Activated CD8-positive, alpha-beta T cell treated with anti-CD3 and anti-CD28 coated beads for 36 hours (primary cell): Measurements from ENCODE around the gene LBX1. TPM values are rescaled to one million over a fixed set of nuclear protein-coding genes. Genes with fewer than 3 reads are reported as not detected.
A peak's percentile ranks its signal among the peaks of the same experiment; 100 is the strongest.

ENCODE experiments used
- ATAC-seq: fragments of 200-7000 bp; cut with Tn5 transposase; one replicate; pipeline ENCODE4 v1.10.0; 2021; ENCODE audit warnings: mild to moderate bottlenecking, moderate library complexity
- CTCF ChIA-PET: fragments of 350-600 bp; sonication (Branson Sonifier 250); formaldehyde crosslinking; loops from one replicate; lab custom pipeline; 2021; ENCODE audit warnings: antibody characterized with exemption; lab: Charles Lee
- POLR2A ChIA-PET: fragments of 350-600 bp; sonication (Branson Sonifier 250); formaldehyde crosslinking; loops from one replicate; lab custom pipeline; 2021; ENCODE audit warnings: antibody characterized with exemption; lab: Charles Lee
- DNase-seq: peaks from one replicate; pipeline ENCODE4 v3.0.0-alpha.2; 2020
- H3K27ac Mint-ChIP-seq: one replicate; pipeline ENCODE4 v1.8.0; 2021; ENCODE audit warnings: mild to moderate bottlenecking, mixed read lengths
- H3K27me3 Mint-ChIP-seq: one replicate; pipeline ENCODE4 v1.8.0; 2021; ENCODE audit warnings: mixed read lengths
- H3K36me3 Mint-ChIP-seq: one replicate; pipeline ENCODE4 v1.8.0; 2021; ENCODE audit warnings: low read depth, mixed read lengths
- H3K4me1 Mint-ChIP-seq: one replicate; pipeline ENCODE4 v1.8.0; 2021; ENCODE audit warnings: low read depth, mixed read lengths
- H3K4me3 Mint-ChIP-seq: one replicate; pipeline ENCODE4 v1.8.0; 2021; ENCODE audit warnings: mild to moderate bottlenecking, moderate library complexity, mixed read lengths
- H3K9me3 Mint-ChIP-seq: one replicate; pipeline ENCODE4 v1.8.0; 2021; ENCODE audit warnings: mixed read lengths
- CTCF ChIP-seq: fragments of 200-600 bp; IDR thresholded peaks from one replicate; pipeline ENCODE4 v1.8.0; 2022; ENCODE audit warnings: antibody characterized with exemption, mild to moderate bottlenecking
- intact Hi-C: fragments of 100-400 bp; cut with micrococcal nuclease; formaldehyde crosslinking; loops from one replicate; pipeline ENCODE4 v1.10.0; 2022
- total RNA-seq, 2 experiments: library from RNA; stranded (reverse); gene quantifications; one replicate each; pipeline ENCODE4 v1.2.3, GENCODE V29; 2021

LBX1 gene
- total RNA-seq, 2 experiments from 2014 or later = not detected

- intact Hi-C loops = loop anchor here (5.0 kb wide), 2 partner anchors 81 to 354 kb away; no protein-coding TSS in a partner anchor
- TF ChIP-seq CTCF = no peak
- CTCF ChIA-PET = interaction anchor here (0.8 to 5.0 kb wide), 7 partner anchors 9 to 248 kb away, joined by 3 to 27 read pairs (median 4); partner anchors contain the start of gene LBX1
- Mint-ChIP-seq H3K4me3 (no peak overlapping the region), H3K27ac (no peak overlapping the region), H3K27me3 (peaks cover 90% of the 10 kb centered on the region), H3K36me3 (no peaks in the 10 kb centered on the region), H3K9me3 (no peaks in the 10 kb centered on the region), H3K4me1 (peaks cover 36% of the 10 kb centered on the region)
- ATAC-seq (no peak), DNase-seq (no peak)
- POLR2A ChIA-PET = interaction anchor here (1.4 kb wide), 1 partner anchor 12 kb away, joined by 6 read pairs; no protein-coding TSS in a partner anchor
These were observed 10.7 kb downstream of the LBX1 start for GRCh38 chr10:101218351-101219138.

DNA sequence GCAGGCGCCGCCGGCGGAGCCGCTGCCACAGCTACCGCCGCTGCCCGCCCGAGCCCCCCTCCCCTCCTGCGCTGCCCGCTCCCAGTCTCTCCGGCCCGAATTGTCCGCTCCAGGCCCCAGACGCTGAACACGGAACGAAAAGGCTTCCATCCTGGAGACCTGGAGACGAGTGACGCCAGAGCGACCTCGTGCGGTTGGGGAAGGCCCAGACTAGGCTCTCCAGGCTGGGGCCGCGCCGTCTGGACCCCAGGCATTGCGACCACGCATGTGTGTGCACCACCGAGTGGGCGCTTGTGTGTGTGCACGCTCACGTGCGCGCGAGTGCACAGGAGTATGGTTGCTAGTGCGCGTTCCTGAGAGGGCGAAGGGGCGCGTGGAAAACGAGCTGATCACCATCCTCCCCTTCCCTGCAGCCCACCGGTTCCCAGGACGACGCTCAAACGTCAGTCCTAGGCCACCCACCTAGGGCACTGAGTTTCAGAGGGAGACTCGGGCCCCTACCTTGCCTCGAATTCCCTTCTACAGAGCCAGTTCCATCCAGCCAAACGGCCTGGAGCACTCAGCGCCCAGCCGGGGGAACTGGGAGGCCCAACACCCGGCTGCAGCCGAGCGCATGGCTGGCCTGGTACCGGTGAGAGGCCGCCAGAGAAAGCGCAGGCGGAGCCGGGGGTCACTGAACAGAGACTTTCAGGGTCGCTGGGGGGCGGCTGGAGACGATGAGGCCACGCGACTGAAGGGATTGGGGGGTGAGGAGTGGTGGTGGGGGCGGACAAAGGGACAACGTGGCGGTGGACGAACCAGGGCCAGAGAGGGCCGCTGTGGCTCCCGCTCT lies 11.6 kb downstream of the LBX1 start:
- H3K27ac Mint-ChIP-seq = no peak overlapping the region
- H3K4me3 Mint-ChIP-seq = peak overlapping the region; percentile 11
- DNase-seq (no peak), ATAC-seq (no peak)
- ChIA-PET CTCF (interaction anchor here (0.8 to 9.0 kb wide), 9 partner anchors 12 to 352 kb away, joined by 3 to 174 read pairs (median 9); partner anchors contain the start of gene LBX1), POLR2A (interaction anchor here (1.4 kb wide), 1 partner anchor 13 kb away, joined by 6 read pairs; no protein-coding TSS in a partner anchor)
- no peak for TF ChIP-seq CTCF
- peaks cover 81% of the 10 kb centered on the region for H3K27me3 Mint-ChIP-seq
- H3K9me3 Mint-ChIP-seq = no peaks in the 10 kb centered on the region
- no peaks in the 10 kb centered on the region for H3K36me3 Mint-ChIP-seq
- intact Hi-C loops = loop anchor here (5.0 kb wide), 2 partner anchors 80 to 355 kb away; no protein-coding TSS in a partner anchor
- H3K4me1 Mint-ChIP-seq = peaks cover 36% of the 10 kb centered on the region

DNA sequence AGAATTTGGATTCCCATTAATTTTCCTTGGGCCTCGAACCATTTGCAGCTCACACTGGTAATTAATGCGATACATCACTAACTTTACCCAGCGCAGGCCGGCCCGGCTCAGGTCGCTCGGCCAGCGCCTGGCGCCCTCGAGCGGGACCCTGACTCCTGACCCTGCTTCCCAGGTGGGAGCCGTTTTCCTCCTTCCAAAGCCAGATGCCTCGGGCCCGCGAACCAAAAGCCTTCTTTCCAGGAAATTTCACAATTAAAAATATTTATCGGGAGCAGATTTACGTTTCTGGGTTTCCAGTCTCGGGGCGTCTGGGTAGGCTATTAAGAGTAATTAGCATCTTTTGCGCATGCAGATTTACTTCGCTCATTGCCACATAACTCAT lies 12.2 kb downstream of the LBX1 start:
- no peak overlapping the region for H3K27ac Mint-ChIP-seq
- H3K36me3 Mint-ChIP-seq = no peaks in the 10 kb centered on the region
- H3K4me3 Mint-ChIP-seq = no peak overlapping the region
- peaks cover 80% of the 10 kb centered on the region for H3K27me3 Mint-ChIP-seq
- ATAC-seq (no peak), DNase-seq (no peak)
- no peaks in the 10 kb centered on the region for H3K9me3 Mint-ChIP-seq
- ChIA-PET CTCF (interaction anchor here (0.8 to 9.0 kb wide), 6 partner anchors 13 to 353 kb away, joined by 3 to 174 read pairs (median 38); partner anchors contain the start of gene LBX1), POLR2A (no interaction called here)
- no peak for TF ChIP-seq CTCF
- intact Hi-C loops = loop anchor here (5.0 kb wide), 2 partner anchors 80 to 355 kb away; no protein-coding TSS in a partner anchor
- peaks cover 34% of the 10 kb centered on the region for H3K4me1 Mint-ChIP-seq

GRCh38 chr10:101216207-101217043 lies 12.8 kb downstream of the LBX1 start:
- no peak for TF ChIP-seq CTCF
- Mint-ChIP-seq H3K27ac (no peak overlapping the region), H3K27me3 (peaks cover 80% of the 10 kb centered on the region), H3K9me3 (no peaks in the 10 kb centered on the region), H3K36me3 (no peaks in the 10 kb centered on the region), H3K4me3 (peak overlapping the region; percentile 48), H3K4me1 (peaks cover 30% of the 10 kb centered on the region)
- DNase-seq (peak; percentile 57), ATAC-seq (peak; percentile 23)
- ChIA-PET CTCF (interaction anchor here (0.8 to 9.0 kb wide), 12 partner anchors 14 to 353 kb away, joined by 3 to 174 read pairs (median 4); partner anchors contain the start of gene LBX1), POLR2A (no interaction called here)
- intact Hi-C loops = loop anchor here (5.0 kb wide), 2 partner anchors 79 to 356 kb away; no protein-coding TSS in a partner anchor
